SK-N-SH treated with all-trans-retinoic acid at 6 μM for 48 hours (cell line): ENCODE data around the gene CPXM2.

Source experiments
- CSRNP3 ChIP-seq: fragments of 250-450 bp; sonication (Bioruptor Pico); IDR thresholded peaks from 2 replicates; pipeline ENCODE4 v1.5.1; 2021; ENCODE audit warnings: mild to moderate bottlenecking, moderate library complexity
- GLIS3 ChIP-seq: fragments of 250-450 bp; sonication (Bioruptor Pico); IDR thresholded peaks from 2 replicates; pipeline ENCODE4 v1.5.0; 2020; ENCODE audit warnings: mild to moderate bottlenecking, moderate library complexity
- RARB ChIP-seq: fragments of 250-450 bp; sonication (Bioruptor Pico); IDR thresholded peaks from 2 replicates; pipeline ENCODE4 v1.8.0; 2021; ENCODE audit warnings: mild to moderate bottlenecking, moderate library complexity
- SNAI2 ChIP-seq: fragments of 250-450 bp; sonication (Bioruptor Pico); IDR thresholded peaks from 2 replicates; pipeline ENCODE4 v1.5.0; 2020; ENCODE audit warnings: mild to moderate bottlenecking, moderate library complexity
- ZC3H10 ChIP-seq: fragments of 250-450 bp; sonication (Bioruptor Pico); IDR thresholded peaks from 2 replicates; pipeline ENCODE4 v1.5.1; 2021; ENCODE audit warnings: mild to moderate bottlenecking, moderate library complexity
- ZNF565 ChIP-seq: fragments of 450-650 bp; formaldehyde crosslinking; conservative IDR thresholded peaks from 2 replicates; pipeline ENCODE4 v1.5.0; 2020; ENCODE audit warnings: low read depth, mild to moderate bottlenecking, moderate library complexity
- TF ChIP-seq, protein P1 (sequence below): fragments of 250-450 bp; sonication (Bioruptor Pico); IDR thresholded peaks from 2 replicates; pipeline ENCODE4 v1.5.1; 2020; ENCODE audit warnings: low read depth, mild to moderate bottlenecking, moderate library complexity

DNA sequence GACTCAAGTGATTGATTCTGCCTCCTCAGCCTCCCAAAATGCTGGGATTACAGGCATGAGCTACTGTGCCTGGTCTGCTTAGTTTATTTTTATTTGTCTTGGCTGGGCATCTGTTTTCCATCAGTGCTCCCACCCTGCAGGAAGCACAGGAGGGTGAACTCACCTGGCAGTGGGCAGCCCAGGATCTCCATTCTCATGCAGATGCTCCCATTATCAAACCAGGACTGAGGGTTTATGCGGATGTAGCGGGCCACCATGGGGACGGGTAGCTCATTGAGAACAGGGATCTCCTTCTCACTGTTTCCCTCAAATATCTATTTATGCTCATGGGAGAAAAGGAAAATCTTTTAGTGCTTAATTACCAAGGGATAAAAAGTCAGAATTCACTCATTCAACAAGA is 93.8 kb downstream of the CPXM2 start:
- no peak for TF ChIP-seq CSRNP3 (CRISPR knock-in tag)
- TF ChIP-seq, protein P1, sequence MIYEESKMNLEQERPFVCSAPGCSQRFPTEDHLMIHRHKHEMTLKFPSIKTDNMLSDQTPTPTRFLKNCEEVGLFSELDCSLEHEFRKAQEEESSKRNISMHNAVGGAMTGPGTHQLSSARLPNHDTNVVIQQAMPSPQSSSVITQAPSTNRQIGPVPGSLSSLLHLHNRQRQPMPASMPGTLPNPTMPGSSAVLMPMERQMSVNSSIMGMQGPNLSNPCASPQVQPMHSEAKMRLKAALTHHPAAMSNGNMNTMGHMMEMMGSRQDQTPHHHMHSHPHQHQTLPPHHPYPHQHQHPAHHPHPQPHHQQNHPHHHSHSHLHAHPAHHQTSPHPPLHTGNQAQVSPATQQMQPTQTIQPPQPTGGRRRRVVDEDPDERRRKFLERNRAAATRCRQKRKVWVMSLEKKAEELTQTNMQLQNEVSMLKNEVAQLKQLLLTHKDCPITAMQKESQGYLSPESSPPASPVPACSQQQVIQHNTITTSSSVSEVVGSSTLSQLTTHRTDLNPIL (CRISPR knock-in tag) = no peak
- TF ChIP-seq RARB (CRISPR knock-in tag) = no peak
- no peak for TF ChIP-seq ZC3H10 (CRISPR knock-in tag)
- TF ChIP-seq GLIS3 (CRISPR knock-in tag) = no peak
- no peak for TF ChIP-seq SNAI2 (CRISPR knock-in tag)
- TF ChIP-seq ZNF565 (CRISPR knock-in tag) = no peak
